PC-9 (cell line): ENCODE results near the gene FHL1.

Experiments used
- EZH2 ChIP-seq: fragments of 200-600 bp; sonication (generic); IDR thresholded peaks from 2 replicates; pipeline ENCODE4 v1.8.0; 2017; ENCODE audit warnings: antibody characterized with exemption, low read depth
- TF ChIP-seq, protein P1 (sequence below): fragments of 200-600 bp; sonication (generic); conservative IDR thresholded peaks from 2 replicates; pipeline ENCODE4 v1.6.1; 2017; ENCODE audit warnings: mixed run types, antibody characterized with exemption, mild to moderate bottlenecking, moderate library complexity

DNA sequence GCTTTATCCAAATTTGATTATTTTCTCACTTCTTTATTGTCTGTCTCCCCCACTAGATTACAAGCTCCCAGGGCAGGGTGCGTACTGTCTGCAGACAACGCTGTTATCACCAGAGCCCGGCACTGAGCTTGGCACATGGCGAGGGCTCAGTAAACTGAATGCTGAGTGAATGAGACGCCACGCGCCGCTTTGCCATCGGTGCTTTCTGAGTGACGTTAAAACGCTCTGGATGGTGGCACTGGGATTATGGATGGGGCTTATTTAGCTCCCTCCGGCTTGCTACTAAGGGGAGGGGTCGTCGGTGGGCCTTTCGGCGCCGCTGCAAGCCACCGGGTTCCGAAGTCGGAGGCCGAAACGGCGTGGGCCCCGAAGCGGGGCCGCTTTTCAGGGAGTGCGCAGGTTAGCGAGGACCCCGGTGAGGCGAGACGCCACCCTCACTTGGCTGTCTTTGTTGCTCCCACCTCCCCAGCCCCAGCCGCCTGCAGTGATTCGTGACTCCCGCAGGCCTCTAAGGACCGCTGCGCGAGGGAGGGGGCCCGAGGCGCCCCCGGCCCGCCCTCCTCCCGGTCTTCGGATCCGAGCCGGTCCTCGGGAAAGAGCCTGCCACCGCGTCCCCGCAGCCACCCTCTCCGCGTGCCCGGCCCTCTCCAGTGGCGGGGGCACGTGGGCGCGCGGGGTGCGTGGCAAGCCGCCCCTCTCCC, 569 bp upstream of the FHL1 start:
- TF ChIP-seq, protein P1, sequence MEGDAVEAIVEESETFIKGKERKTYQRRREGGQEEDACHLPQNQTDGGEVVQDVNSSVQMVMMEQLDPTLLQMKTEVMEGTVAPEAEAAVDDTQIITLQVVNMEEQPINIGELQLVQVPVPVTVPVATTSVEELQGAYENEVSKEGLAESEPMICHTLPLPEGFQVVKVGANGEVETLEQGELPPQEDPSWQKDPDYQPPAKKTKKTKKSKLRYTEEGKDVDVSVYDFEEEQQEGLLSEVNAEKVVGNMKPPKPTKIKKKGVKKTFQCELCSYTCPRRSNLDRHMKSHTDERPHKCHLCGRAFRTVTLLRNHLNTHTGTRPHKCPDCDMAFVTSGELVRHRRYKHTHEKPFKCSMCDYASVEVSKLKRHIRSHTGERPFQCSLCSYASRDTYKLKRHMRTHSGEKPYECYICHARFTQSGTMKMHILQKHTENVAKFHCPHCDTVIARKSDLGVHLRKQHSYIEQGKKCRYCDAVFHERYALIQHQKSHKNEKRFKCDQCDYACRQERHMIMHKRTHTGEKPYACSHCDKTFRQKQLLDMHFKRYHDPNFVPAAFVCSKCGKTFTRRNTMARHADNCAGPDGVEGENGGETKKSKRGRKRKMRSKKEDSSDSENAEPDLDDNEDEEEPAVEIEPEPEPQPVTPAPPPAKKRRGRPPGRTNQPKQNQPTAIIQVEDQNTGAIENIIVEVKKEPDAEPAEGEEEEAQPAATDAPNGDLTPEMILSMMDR = no peak
- no peak for TF ChIP-seq EZH2
